ENCODE results near the gene MFF.

MFF gene

DNA sequence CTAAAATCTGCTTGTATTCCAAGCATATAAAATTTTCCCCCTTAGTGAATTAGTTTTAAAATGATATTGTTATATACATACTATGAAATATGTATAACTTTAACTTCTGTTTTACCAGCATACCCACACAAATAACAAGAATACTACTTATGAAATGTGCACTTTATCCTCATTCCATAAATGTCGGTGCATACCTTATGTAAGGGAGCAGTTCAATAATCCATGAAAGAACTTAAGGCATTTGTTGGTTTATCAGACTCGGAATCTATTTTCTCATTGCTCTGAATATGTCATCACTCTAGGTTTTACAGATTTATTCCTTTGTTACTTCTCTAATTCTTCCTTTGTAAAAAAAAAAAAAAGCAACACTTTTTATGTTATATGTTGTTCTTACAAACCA lies 12.5 kb upstream of the MFF start:
- no peak for DNase-seq (ENCODE audit: extremely low spot score)
- ChIA-PET CTCF (no interaction called here), POLR2A (no interaction called here)
- TF ChIP-seq, protein P1, sequence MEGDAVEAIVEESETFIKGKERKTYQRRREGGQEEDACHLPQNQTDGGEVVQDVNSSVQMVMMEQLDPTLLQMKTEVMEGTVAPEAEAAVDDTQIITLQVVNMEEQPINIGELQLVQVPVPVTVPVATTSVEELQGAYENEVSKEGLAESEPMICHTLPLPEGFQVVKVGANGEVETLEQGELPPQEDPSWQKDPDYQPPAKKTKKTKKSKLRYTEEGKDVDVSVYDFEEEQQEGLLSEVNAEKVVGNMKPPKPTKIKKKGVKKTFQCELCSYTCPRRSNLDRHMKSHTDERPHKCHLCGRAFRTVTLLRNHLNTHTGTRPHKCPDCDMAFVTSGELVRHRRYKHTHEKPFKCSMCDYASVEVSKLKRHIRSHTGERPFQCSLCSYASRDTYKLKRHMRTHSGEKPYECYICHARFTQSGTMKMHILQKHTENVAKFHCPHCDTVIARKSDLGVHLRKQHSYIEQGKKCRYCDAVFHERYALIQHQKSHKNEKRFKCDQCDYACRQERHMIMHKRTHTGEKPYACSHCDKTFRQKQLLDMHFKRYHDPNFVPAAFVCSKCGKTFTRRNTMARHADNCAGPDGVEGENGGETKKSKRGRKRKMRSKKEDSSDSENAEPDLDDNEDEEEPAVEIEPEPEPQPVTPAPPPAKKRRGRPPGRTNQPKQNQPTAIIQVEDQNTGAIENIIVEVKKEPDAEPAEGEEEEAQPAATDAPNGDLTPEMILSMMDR (IDR thresholded peaks at IDR 0.05; ENCODE audit: control extremely low read depth, extremely low read depth, low read depth, missing control alignments) = no peak

DNA sequence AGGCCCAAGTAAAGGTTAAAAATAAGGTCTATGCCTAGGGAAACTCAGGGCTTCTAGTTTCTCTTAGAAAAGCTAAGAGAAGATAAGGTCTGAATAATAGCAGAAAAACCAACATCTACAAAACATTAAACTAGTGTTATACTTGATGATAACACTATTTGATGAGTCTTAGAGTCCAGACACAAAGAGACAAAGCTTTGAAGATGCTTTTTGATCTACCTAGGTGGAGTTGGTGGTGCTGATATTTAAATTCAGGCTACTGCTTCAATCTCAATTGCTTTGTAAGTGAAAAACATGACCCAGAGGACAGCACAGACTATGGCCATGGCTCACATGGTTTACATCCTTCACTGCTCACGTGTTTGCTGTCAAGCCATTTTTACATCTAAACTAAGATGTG lies 11.7 kb upstream of the MFF start:
- POLR2A ChIA-PET = no interaction called here
- CTCF ChIA-PET = interaction anchor here (1.3 kb wide), 1 partner anchor 17 kb away, joined by 3 read pairs; no protein-coding TSS in a partner anchor
- TF ChIP-seq, protein P1 (IDR thresholded peaks at IDR 0.05; ENCODE audit: control extremely low read depth, extremely low read depth, low read depth, missing control alignments) = no peak
- DNase-seq (ENCODE audit: extremely low spot score) = no peak

DNA sequence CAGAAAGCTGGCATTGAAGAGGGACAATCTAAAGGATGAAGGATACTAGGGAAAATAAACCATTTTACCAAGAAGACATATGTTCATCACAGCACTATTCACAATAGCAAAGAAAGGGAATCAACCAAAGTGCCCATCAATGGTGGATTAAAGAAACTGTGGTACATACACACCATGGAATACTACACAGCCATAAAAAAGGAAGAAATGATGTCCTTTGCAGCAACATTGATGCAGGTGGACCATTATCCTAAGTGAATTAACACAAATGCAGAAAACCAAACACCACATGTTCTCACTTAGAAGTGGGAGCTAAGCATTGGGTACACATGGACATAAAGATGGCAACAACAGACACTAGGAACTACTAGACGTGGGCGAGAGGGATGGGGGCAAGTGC lies 7.2 kb upstream of the MFF start:
- ChIA-PET CTCF (no interaction called here), POLR2A (interaction anchor here (0.6 kb wide), 1 partner anchor 575 kb away, joined by 6 read pairs; no protein-coding TSS in a partner anchor)
- no peak for DNase-seq (ENCODE audit: extremely low spot score)
- TF ChIP-seq, protein P1 (IDR thresholded peaks at IDR 0.05; ENCODE audit: control extremely low read depth, extremely low read depth, low read depth, missing control alignments) = no peak

DNA sequence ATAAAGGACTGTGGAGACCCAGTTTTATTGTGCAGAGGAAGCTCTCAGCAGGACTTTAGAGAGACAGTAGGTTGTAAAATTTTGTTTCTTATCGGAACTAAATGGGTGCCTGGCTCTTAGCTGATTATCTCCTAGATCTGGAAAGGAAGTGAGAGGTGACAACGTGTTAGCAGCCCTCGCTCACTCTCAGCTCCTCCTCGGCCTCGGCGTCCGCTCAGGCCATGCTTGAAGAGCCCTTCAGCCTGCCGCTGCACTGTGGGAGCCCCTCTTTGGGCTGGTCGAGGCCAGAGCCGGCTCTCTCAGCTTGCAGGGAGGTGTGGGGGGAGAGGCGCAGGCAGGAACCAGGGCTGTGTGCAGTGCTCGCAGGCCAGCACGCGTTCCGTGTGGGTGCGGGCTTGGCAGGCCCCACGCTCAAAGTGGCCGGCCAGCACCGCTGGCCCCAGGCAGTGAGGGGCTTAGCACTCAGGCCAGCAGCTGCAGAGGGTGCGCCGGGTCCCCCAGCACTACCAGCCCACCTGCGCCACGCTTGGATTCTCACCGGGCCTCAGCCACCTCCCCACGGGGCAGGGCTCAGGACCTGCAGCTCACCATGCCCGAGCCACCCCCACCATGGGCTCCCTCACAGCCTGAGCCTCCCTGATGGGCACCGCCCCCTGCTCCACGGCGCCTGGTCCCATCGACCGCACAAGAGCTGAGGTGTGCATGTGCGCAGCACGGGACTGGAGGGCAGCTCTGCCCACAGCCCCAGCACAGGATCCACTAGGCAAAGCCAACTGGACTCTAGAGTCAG lies 4.6 kb upstream of the MFF start:
- TF ChIP-seq, protein P1 (IDR thresholded peaks at IDR 0.05; ENCODE audit: control extremely low read depth, extremely low read depth, low read depth, missing control alignments) = no peak
- ChIA-PET POLR2A (no interaction called here), CTCF (no interaction called here)
- no peak for DNase-seq (ENCODE audit: extremely low spot score)

DNA sequence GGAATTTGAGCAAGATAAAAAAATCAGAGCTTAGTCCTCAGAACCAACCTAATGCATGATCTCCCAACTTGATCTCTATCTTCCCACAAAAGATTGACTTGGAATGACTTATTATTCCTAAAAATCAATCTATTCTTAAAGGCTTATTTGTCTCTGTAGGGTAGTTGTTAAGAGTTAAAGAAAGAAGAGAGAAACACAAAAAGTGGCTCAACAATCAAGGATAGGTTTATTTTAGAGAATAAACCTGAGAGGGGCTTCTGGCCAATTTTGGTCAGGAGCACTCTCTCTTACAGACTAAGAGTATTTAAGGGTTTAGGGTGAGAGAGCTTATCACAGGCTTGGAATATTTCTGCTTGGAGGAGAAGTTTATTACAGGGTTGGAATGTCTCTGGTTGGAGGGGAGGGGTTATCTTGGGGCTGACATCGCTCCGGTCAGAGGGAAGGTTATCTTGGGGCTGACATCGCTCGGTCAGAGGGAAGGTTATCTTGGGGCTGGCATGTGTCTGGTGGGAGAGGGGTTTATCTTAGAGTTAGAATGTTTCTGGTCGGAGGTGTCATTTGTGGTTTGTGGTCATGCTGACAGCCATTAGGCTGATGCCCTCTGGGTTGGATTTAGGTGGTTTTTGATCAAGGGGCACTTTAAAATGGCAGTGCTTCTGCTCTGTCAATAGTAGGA lies 2.4 kb upstream of the MFF start:
- DNase-seq (ENCODE audit: extremely low spot score) = no peak
- ChIA-PET POLR2A (no interaction called here), CTCF (interaction anchor here (1.2 kb wide), 1 partner anchor 14 kb away, joined by 3 read pairs; no protein-coding TSS in a partner anchor)
- TF ChIP-seq, protein P1 (IDR thresholded peaks at IDR 0.05; ENCODE audit: control extremely low read depth, extremely low read depth, low read depth, missing control alignments) = no peak

DNA sequence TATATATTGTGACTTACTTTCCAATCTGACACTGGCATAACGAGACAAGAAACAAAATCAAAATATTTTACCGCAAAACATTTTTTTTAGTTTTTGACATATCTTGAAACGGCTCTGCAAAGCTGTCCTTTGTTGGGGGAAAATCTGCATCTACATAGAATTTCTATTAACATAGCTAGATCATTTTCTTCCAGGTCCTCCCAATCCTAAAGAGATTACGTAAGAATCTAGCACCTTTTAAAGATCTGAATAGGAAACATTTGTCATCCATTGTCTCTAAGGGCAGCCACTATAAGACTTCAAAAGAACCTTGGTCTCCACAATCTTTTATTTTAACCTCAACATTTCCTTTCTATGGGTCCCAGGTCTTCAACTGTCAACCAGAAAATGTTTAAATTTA lies 1.2 kb upstream of the MFF start:
- CTCF ChIA-PET = no interaction called here
- TF ChIP-seq, protein P1 (IDR thresholded peaks at IDR 0.05; ENCODE audit: control extremely low read depth, extremely low read depth, low read depth, missing control alignments) = no peak
- DNase-seq (ENCODE audit: extremely low spot score) = no peak
- POLR2A ChIA-PET = no interaction called here
